ENCODE data around the gene AGAP1.

Gene AGAP1

DNA sequence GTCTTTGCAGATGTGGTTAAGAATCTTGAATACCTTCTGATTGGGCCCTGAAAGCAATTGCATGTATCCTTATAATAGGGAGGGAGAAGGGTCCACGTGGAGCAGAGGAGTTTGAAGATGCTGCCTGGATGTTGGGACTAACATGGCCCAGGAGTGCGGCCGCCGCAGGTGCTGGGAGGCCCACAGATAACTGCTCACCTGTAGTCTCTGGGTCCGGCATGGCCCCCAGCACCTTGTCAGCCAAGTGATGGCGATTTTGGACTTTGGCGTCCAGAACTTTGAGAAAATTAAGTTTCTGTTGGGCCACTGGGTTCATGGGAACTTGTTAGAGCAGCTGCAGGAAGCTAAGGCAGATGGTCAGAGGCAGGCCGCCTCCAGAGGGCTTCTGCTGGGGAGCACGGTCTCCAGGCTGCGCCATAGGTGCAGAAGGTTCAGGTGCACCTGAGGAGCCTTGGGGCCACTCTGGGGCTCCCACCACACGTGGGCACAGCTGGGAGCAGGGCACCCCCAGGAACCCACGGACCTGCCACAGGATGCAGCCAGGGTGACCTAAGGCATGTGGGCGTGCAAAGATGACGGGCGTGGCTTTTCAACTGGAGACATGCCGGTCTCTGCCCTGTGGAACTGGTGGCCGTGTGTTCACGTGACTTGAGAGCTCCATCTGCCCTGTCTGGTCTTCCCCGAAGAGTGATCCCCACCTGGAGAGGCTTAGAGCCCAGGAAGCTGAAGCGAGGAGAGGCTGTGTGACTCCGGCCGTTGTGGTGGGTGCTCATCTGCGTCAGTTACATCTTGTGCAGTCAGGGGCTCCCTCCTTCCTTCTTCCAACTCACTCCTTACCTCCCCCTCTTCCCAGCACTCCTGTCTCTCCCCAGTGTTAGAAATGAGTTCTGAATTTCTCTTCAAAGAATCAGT lies 277.3 kb downstream of the AGAP1 start:
- peaks cover 0 to 4% of the 10 kb centered on the region in 2 donors for H3K4me1 ChIP-seq (ENCODE audit: control insufficient read depth in 1 of 2, insufficient read depth in 2 of 2, low read length in 2 of 2)
- no peaks in the 10 kb centered on the region for H3K9me3 ChIP-seq (ENCODE audit: control insufficient read depth in 1 of 2, low read length in 2 of 2)
- peaks cover 0 to 7% of the 10 kb centered on the region in 2 donors for H3K36me3 ChIP-seq (ENCODE audit: control insufficient read depth in 1 of 2, insufficient read depth in 2 of 2, low read length in 2 of 2)
- H3K27me3 ChIP-seq (ENCODE audit: low read depth, low read length): no peaks in the 10 kb centered on the region
- H3K4me3 ChIP-seq (ENCODE audit: low read depth in 1 of 2, low read length in 2 of 2): no peak overlapping the region
- no peak overlapping the region for H3K27ac ChIP-seq (ENCODE audit: low read length)

DNA sequence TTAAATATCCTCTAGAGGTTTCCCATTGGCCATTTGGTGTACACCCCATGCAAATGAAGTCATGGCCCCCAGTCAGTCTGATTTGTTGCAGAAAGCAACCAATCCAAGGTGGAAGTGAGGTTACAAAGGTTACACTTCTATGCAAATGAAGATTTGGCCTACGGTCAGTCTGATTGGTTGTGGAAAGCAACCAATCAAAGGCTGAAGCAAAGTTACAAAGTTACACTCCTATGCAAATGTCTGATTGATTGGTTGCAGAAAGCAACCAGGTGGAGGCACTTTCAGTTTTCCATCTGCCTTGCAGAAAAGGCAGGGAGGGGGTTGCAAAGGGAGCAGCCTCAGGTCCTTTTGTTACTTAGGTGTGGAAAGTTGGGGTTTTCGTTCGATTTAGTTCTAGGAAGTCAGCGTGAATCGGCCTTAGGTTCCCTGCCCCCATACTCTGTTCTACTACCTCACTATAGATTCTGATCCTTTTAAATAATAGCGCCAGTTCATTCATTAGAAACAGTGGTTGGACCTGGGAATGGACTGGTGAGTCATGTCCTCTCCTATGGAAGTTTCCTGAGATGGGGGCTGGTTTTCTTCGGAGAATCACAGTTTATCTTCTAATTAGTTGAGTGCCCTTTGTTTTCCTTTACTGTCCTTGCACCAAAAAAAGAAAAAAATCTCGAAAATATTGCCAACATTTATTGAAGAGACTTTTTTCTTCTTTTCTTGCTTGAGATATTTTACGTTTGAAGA lies 279.5 kb downstream of the AGAP1 start:
- H3K27ac ChIP-seq (ENCODE audit: low read length): no peak overlapping the region
- no peak overlapping the region for H3K4me3 ChIP-seq (ENCODE audit: low read depth in 1 of 2, low read length in 2 of 2)
- no peaks in the 10 kb centered on the region for H3K4me1 ChIP-seq (ENCODE audit: control insufficient read depth in 1 of 2, insufficient read depth in 2 of 2, low read length in 2 of 2)
- H3K27me3 ChIP-seq (ENCODE audit: low read depth, low read length): no peaks in the 10 kb centered on the region
- peaks cover 0 to 7% of the 10 kb centered on the region in 2 donors for H3K36me3 ChIP-seq (ENCODE audit: control insufficient read depth in 1 of 2, insufficient read depth in 2 of 2, low read length in 2 of 2)
- H3K9me3 ChIP-seq (ENCODE audit: control insufficient read depth in 1 of 2, low read length in 2 of 2): no peaks in the 10 kb centered on the region

DNA sequence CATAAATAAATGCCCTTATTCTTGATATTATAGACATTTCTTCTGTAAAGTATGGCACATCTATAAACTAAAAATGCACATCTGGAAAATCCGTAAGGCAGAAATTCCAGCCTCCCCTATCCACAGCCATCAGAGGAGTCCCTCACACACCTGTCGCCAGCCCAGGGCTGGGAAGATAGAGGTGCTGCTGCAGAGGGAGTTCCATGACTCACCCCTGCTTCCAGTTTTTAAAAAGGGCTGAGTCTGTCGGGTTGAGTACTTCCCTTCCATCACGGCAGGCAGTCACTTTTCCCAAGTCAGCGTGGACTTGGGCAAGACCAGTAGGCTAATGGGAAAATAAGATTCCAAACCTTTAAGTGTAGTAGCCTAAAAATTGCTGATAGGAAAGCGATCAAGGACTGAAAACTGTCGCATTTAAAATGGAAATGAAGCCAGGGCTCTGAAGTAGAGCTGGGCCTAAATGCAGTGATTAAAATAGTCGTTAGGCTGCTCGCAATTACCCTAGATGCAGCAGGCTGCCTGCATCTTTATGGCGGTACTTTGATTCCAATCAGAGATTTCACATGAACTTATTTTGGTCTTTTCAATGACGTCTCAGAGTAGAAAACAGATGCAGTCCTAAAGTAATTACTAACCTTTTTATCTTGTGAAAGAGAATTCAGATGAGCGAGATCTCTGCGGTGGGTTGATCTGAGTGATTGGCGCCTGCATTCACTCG lies 280.5 kb downstream of the AGAP1 start:
- no peaks in the 10 kb centered on the region for H3K27me3 ChIP-seq (ENCODE audit: low read depth, low read length)
- H3K36me3 ChIP-seq (ENCODE audit: control insufficient read depth in 1 of 2, insufficient read depth in 2 of 2, low read length in 2 of 2): peaks cover 0 to 13% of the 10 kb centered on the region in 2 donors
- H3K4me3 ChIP-seq (ENCODE audit: low read depth in 1 of 2, low read length in 2 of 2): no peak overlapping the region
- H3K27ac ChIP-seq (ENCODE audit: low read length): no peak overlapping the region
- no peaks in the 10 kb centered on the region for H3K9me3 ChIP-seq (ENCODE audit: control insufficient read depth in 1 of 2, low read length in 2 of 2)
- H3K4me1 ChIP-seq (ENCODE audit: control insufficient read depth in 1 of 2, insufficient read depth in 2 of 2, low read length in 2 of 2): no peaks in the 10 kb centered on the region

DNA sequence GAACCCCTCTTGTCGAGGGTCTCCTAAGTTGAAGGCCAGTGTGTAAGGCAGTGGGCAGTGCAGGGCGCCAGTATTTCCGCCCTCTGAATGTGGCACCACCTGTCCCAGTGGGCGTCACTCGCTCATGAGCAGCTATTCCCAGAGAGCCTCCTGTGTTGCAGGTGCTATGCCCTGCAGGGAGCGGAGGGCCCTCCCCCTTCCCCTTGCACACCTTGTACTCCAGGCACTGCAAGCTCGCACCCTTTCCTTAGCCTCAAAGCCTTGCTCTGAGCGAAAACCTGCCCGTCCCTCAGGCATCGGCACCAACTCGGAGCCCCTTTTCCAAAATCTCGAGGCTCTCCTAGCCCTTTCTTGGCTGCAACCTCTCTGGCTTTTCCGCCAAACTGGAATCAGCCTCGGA lies 282.7 kb downstream of the AGAP1 start:
- Histone ChIP-seq H3K4me1 (ENCODE audit: control insufficient read depth in 1 of 2, insufficient read depth in 2 of 2, low read length in 2 of 2) (no peaks in the 10 kb centered on the region), H3K9me3 (ENCODE audit: control insufficient read depth in 1 of 2, low read length in 2 of 2) (no peaks in the 10 kb centered on the region), H3K27me3 (ENCODE audit: low read depth, low read length) (no peaks in the 10 kb centered on the region), H3K27ac (ENCODE audit: low read length) (no peak overlapping the region), H3K4me3 (ENCODE audit: low read depth in 1 of 2, low read length in 2 of 2) (no peak overlapping the region), H3K36me3 (ENCODE audit: control insufficient read depth in 1 of 2, insufficient read depth in 2 of 2, low read length in 2 of 2) (peaks cover 0 to 13% of the 10 kb centered on the region in 2 donors)

DNA sequence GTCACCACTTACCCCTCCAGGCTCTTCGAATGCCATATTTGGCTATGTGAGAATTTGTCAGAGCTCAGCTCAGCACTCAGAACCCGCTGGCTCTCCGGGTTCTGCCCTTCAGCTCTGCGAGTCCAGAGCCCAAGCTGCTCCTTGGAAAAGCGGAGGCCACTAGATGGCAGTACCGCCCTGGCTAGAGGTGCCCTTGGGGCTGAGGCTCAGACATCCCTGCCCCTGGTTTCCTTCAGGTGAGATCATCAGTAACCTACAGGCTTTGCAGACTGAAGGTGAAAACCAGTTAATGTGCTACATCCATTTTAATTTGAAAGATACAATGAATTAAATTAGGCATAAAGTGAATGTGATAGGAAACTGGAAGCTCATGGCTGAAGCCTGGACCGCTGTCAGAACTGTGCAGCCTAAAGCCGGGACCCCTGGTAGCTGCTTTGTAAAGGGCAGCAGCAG lies 285.6 kb downstream of the AGAP1 start:
- Histone ChIP-seq H3K27me3 (ENCODE audit: low read depth, low read length) (no peaks in the 10 kb centered on the region), H3K4me3 (ENCODE audit: low read depth in 1 of 2, low read length in 2 of 2) (no peak overlapping the region), H3K27ac (ENCODE audit: low read length) (no peak overlapping the region), H3K36me3 (ENCODE audit: control insufficient read depth in 1 of 2, insufficient read depth in 2 of 2, low read length in 2 of 2) (peaks cover 0 to 13% of the 10 kb centered on the region in 2 donors), H3K4me1 (ENCODE audit: control insufficient read depth in 1 of 2, insufficient read depth in 2 of 2, low read length in 2 of 2) (no peaks in the 10 kb centered on the region), H3K9me3 (ENCODE audit: control insufficient read depth in 1 of 2, low read length in 2 of 2) (no peaks in the 10 kb centered on the region)

DNA sequence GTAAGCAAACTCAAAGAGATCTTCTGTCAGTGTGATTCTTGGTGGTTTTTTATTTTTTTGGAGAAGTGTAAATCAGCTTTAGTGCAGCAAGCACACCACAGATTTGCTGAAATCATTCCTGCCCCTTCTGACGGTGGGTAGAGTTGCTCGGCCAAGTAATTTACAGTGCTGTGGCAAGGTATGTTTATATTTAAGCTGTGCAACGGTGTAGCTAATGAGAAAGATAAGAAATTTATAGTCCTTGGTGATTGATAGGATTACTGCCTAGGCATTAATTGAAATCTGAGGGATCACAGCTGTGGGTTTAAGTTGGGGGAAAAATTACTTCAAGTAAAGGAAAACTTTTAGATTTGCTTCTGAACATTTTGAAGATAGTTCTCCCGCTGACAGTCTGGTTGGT lies 286.6 kb downstream of the AGAP1 start:
- Histone ChIP-seq H3K27me3 (ENCODE audit: low read depth, low read length) (no peaks in the 10 kb centered on the region), H3K36me3 (ENCODE audit: control insufficient read depth in 1 of 2, insufficient read depth in 2 of 2, low read length in 2 of 2) (peaks cover 0 to 10% of the 10 kb centered on the region in 2 donors), H3K27ac (ENCODE audit: low read length) (no peak overlapping the region), H3K4me3 (ENCODE audit: low read depth in 1 of 2, low read length in 2 of 2) (no peak overlapping the region), H3K9me3 (ENCODE audit: control insufficient read depth in 1 of 2, low read length in 2 of 2) (no peaks in the 10 kb centered on the region), H3K4me1 (ENCODE audit: control insufficient read depth in 1 of 2, insufficient read depth in 2 of 2, low read length in 2 of 2) (no peaks in the 10 kb centered on the region)

DNA sequence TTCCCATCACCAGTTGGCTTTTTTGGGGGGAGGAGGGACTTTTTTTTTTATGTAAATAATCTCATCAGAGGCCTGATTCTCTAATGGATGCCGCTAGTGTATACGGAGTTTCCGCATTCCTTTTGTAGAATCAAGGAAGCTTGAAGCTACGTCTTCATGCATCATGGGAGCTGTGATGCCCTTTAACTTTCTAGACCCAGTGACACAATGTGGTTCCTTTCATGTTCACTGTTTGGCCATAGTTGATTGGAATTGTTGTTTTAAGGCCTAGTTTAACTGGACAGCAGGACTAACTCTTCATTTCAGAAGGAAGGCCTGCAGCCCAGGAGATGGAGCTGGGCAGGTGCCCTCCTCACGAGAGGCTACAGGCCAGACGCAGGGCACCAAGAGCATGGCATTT lies 287.9 kb downstream of the AGAP1 start:
- no peaks in the 10 kb centered on the region for H3K27me3 ChIP-seq (ENCODE audit: low read depth, low read length)
- no peaks in the 10 kb centered on the region for H3K4me1 ChIP-seq (ENCODE audit: control insufficient read depth in 1 of 2, insufficient read depth in 2 of 2, low read length in 2 of 2)
- H3K36me3 ChIP-seq (ENCODE audit: control insufficient read depth in 1 of 2, insufficient read depth in 2 of 2, low read length in 2 of 2): peaks cover 0 to 10% of the 10 kb centered on the region in 2 donors
- no peak overlapping the region for H3K4me3 ChIP-seq (ENCODE audit: low read depth in 1 of 2, low read length in 2 of 2)
- no peaks in the 10 kb centered on the region for H3K9me3 ChIP-seq (ENCODE audit: control insufficient read depth in 1 of 2, low read length in 2 of 2)
- no peak overlapping the region for H3K27ac ChIP-seq (ENCODE audit: low read length)

DNA sequence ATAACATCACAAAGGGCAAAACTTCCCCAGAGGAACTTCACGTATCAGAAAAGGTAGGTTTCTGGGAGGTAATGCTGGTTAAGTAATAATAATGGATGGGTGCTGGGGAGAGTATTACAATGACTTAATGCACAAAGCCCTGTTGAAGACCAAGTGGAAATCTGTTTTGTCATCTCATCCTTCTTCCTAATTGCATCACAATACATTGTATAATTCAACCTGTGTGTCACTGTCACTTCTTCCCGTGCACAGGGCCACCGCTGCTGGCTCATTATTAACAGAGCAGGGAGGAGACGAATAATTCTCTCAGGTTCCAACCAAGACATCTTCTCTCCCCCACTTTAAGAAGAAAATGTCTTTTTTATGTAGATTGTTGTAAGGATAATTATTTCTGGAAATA lies 290.9 kb downstream of the AGAP1 start:
- Histone ChIP-seq H3K27me3 (ENCODE audit: low read depth, low read length) (no peaks in the 10 kb centered on the region), H3K4me1 (ENCODE audit: control insufficient read depth in 1 of 2, insufficient read depth in 2 of 2, low read length in 2 of 2) (no peaks in the 10 kb centered on the region), H3K4me3 (ENCODE audit: low read depth in 1 of 2, low read length in 2 of 2) (no peak overlapping the region), H3K36me3 (ENCODE audit: control insufficient read depth in 1 of 2, insufficient read depth in 2 of 2, low read length in 2 of 2) (peaks cover 0 to 13% of the 10 kb centered on the region in 2 donors), H3K9me3 (ENCODE audit: control insufficient read depth in 1 of 2, low read length in 2 of 2) (no peaks in the 10 kb centered on the region), H3K27ac (ENCODE audit: low read length) (no peak overlapping the region)

DNA sequence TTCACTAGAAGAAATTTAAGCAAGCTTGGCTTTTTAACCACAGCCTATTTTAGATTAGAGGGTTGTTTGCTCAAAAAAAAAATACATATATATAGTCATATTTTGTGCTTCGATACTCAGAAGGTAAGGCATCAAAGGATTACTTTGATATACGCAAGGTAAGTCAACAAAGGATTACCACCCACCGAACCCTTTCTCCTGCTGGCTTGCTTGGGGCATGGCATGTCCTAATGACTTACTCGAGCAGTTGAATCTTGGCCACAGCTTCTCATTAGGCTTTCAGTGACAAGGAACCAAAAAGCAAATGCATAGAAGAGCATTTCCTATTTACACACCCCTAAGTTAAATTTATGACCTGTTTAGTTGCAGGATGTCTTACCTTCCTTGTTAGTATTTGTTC lies 295.7 kb downstream of the AGAP1 start:
- H3K4me1 ChIP-seq (ENCODE audit: control insufficient read depth in 1 of 2, insufficient read depth in 2 of 2, low read length in 2 of 2): no peaks in the 10 kb centered on the region
- H3K27ac ChIP-seq (ENCODE audit: low read length): no peak overlapping the region
- H3K9me3 ChIP-seq (ENCODE audit: control insufficient read depth in 1 of 2, low read length in 2 of 2): no peaks in the 10 kb centered on the region
- no peaks in the 10 kb centered on the region for H3K27me3 ChIP-seq (ENCODE audit: low read depth, low read length)
- H3K36me3 ChIP-seq (ENCODE audit: control insufficient read depth in 1 of 2, insufficient read depth in 2 of 2, low read length in 2 of 2): peaks cover 0 to 17% of the 10 kb centered on the region in 2 donors
- H3K4me3 ChIP-seq (ENCODE audit: low read depth in 1 of 2, low read length in 2 of 2): no peak overlapping the region

DNA sequence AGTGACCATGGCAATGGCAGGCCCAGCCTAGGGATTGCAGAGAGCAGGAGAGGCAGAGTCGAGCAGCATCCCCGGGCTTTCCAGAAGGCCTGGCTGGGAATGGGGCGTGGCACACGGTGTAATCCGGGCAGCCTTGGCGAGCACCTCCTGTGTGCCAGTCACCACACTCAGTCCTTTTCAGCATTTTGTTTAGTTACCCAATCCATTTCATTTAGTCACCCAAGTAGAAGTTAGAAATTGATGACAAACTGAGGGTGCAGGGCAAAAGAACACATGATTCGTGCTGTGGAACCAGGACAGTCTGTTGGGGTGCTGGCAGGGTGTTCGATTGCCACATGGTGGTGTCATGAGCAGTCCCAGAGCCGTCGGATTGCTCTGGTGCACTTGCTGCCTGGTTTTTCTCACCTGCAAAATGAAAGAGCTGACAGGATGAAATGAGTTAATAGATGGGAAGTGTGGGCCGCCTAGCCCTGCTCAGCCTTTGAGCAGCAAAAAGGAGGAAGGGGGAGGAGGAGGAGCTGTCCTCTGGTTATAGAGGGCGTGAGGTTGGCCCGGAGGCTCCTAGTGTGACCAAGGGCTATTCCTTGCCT lies 299.4 kb downstream of the AGAP1 start:
- Histone ChIP-seq H3K9me3 (ENCODE audit: control insufficient read depth in 1 of 2, low read length in 2 of 2) (no peaks in the 10 kb centered on the region), H3K4me1 (ENCODE audit: control insufficient read depth in 1 of 2, insufficient read depth in 2 of 2, low read length in 2 of 2) (no peaks in the 10 kb centered on the region), H3K36me3 (ENCODE audit: control insufficient read depth in 1 of 2, insufficient read depth in 2 of 2, low read length in 2 of 2) (peaks cover 9 to 10% of the 10 kb centered on the region in 2 donors), H3K27ac (ENCODE audit: low read length) (no peak overlapping the region), H3K4me3 (ENCODE audit: low read depth in 1 of 2, low read length in 2 of 2) (no peak overlapping the region), H3K27me3 (ENCODE audit: low read depth, low read length) (no peaks in the 10 kb centered on the region)

DNA sequence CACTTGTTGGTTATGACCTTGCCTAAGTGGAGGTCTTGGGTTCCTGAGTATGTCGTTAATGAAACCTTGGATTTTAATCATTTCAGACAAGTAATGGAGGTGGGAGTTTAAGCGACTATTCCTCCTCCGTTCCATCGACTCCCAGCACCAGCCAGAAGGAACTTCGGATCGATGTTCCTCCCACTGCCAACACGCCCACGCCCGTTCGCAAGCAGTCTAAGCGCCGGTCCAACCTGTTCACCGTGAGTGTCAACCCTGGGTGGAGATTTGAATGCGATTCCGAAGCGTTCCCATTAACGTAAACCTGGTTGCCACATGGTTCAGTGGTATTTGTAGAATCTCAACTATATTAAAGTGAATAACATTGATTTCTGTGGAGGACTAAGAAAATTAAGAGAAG lies 305.4 kb downstream of the AGAP1 start:
- H3K27me3 ChIP-seq (ENCODE audit: low read depth, low read length): no peaks in the 10 kb centered on the region
- H3K27ac ChIP-seq (ENCODE audit: low read length): no peak overlapping the region
- no peak overlapping the region for H3K4me3 ChIP-seq (ENCODE audit: low read depth in 1 of 2, low read length in 2 of 2)
- H3K36me3 ChIP-seq (ENCODE audit: control insufficient read depth in 1 of 2, insufficient read depth in 2 of 2, low read length in 2 of 2): peaks cover 34 to 40% of the 10 kb centered on the region in 2 donors
- H3K9me3 ChIP-seq (ENCODE audit: control insufficient read depth in 1 of 2, low read length in 2 of 2): no peaks in the 10 kb centered on the region
- no peaks in the 10 kb centered on the region for H3K4me1 ChIP-seq (ENCODE audit: control insufficient read depth in 1 of 2, insufficient read depth in 2 of 2, low read length in 2 of 2)

Data from muscle layer of duodenum (tissue), 2 donors.